Right renal cortex interstitium (tissue), 3 donors: ENCODE measurements around the gene CHD5. TPM values are rescaled to one million over a fixed set of nuclear protein-coding genes. Genes with fewer than 3 reads are reported as not detected.

ENCODE experiments used
- DNase-seq, 3 donors: peaks; one replicate each; pipeline ENCODE4 v3.0.0-alpha.2; 2013; ENCODE audit warnings: low read depth in 3 of 3, low spot score in 2 of 3
- polyA plus RNA-seq, 3 donors: library from polyadenylated mRNA; unstranded; fragments of 120-200 nt; gene quantifications; one replicate each; pipeline ENCODE4 v1.2.1, GENCODE V29; 2013; ENCODE audit not compliant: insufficient read length in 3 of 3

The CHD5 gene
- polyA plus RNA-seq, 3 donors: 0.35 to 0.39 (median 0.37) TPM

GRCh38 chr1:6176779-6177178 lies 3.3 kb downstream of the CHD5 start:
- DNase-seq: no peak

- no peak for DNase-seq
Observed at GRCh38 chr1:6175411-6175828, 4.7 kb downstream of the CHD5 start.

- no peak for DNase-seq
Observed at GRCh38 chr1:6174621-6175410, 5.3 kb downstream of the CHD5 start.

GRCh38 chr1:6172549-6172948 lies 7.6 kb downstream of the CHD5 start:
- DNase-seq: no peak

GRCh38 chr1:6171548-6172124 lies 8.5 kb downstream of the CHD5 start:
- no peak for DNase-seq

GRCh38 chr1:6170742-6171201 lies 9.3 kb downstream of the CHD5 start:
- DNase-seq: no peak

- no peak for DNase-seq
Observed at GRCh38 chr1:6170116-6170741, 9.9 kb downstream of the CHD5 start.

- DNase-seq: no peak
Observed at GRCh38 chr1:6168947-6169586, 11.1 kb downstream of the CHD5 start.

GRCh38 chr1:6167391-6168303 lies 12.5 kb downstream of the CHD5 start:
- DNase-seq: no peak

GRCh38 chr1:6166655-6167390 lies 13.3 kb downstream of the CHD5 start:
- DNase-seq: no peak

- DNase-seq: no peak
Observed at GRCh38 chr1:6166221-6166620, 13.9 kb downstream of the CHD5 start.

GRCh38 chr1:6165441-6165985 lies 14.6 kb downstream of the CHD5 start:
- DNase-seq: no peak

- DNase-seq: no peak
Observed at GRCh38 chr1:6165027-6165426, 15.1 kb downstream of the CHD5 start.

- DNase-seq: no peak
Observed at GRCh38 chr1:6163973-6164617, 16.0 kb downstream of the CHD5 start.

GRCh38 chr1:6163191-6163972 lies 16.7 kb downstream of the CHD5 start:
- no peak for DNase-seq

GRCh38 chr1:6162773-6163172 lies 17.3 kb downstream of the CHD5 start:
- DNase-seq: no peak

GRCh38 chr1:6162341-6162740 lies 17.8 kb downstream of the CHD5 start:
- DNase-seq: no peak

GRCh38 chr1:6158181-6158580 lies 21.9 kb downstream of the CHD5 start:
- no peak for DNase-seq
